Thyroid gland (tissue), 4 donors: ENCODE data around the gene SLC35B2. TPM values are rescaled to one million over a fixed set of nuclear protein-coding genes. Genes with fewer than 3 reads are reported as not detected.

Experiments used
- microRNA counts, 2 donors: library from miRNA; unstranded; fragments of <30 nt; microRNA quantifications; one replicate each; lab custom pipeline; 2016 to 2017
- small RNA-seq: library from RNA; depleted of rRNA; stranded (forward); fragments of <200 nt; gene quantifications from one replicate; pipeline ENCODE3, GENCODE V24; 2016
- total RNA-seq, 4 donors: library from RNA; depleted of rRNA; stranded (reverse); fragments of >200 nt; gene quantifications; one replicate each; pipeline ENCODE4 v1.2.3, GENCODE V29; 2016

SLC35B2 gene
- total RNA-seq, 4 donors from 2014 or later: 28.5 to 46.5 (median 41.8) TPM

MicroRNAs encoded within 50 kb of the gene (microRNA counts, 767-probe panel; counts per million panel counts)
- microRNA hsa-miR-4647 (lab: Ali Mortazavi, UCI): 0 counts per million in 2 donors

Small RNA genes lying within 50 kb of the gene (small RNA-seq; reads per million reads assigned to genes)
- gene RN7SL811P: not detected

Other genes with a start within 250 kb of the SLC35B2 start
- 10 to 100 TPM; 26.5 to 80.5 (median 31.1) TPM for gene MRPL14, start 130.1 kb downstream of the SLC35B2 start, total RNA-seq
- gene TMEM63B, start 130.0 kb downstream of the SLC35B2 start, total RNA-seq: 10 to 100 TPM; 21.6 to 41.7 (median 29.3) TPM
- 1 to 10 TPM in 1 of 4 donors, under 1 TPM in 1, not detected in 2; 0.22 to 1.7 TPM for gene CAPN11, start 98.7 kb downstream of the SLC35B2 start, total RNA-seq
- not detected for gene MYMX, start 40.6 kb downstream of the SLC35B2 start, total RNA-seq
- 10 to 100 TPM; 39.7 to 83.3 (median 55.8) TPM for gene SLC29A1, start 33.9 kb downstream of the SLC35B2 start, total RNA-seq
- gene HSP90AB1, start 10.4 kb downstream of the SLC35B2 start, total RNA-seq: 100 to 1,000 TPM; 556 to 669 (median 586) TPM
- 10 to 100 TPM in 2 of 4 donors, 1 to 10 TPM in 2; 5.1 to 16.9 (median 13.2) TPM for gene NFKBIE, start 8.0 kb upstream of the SLC35B2 start, total RNA-seq
- not detected for gene TMEM151B, start 12.9 kb upstream of the SLC35B2 start, total RNA-seq
- 10 to 100 TPM in 3 of 4 donors, 1 to 10 TPM in 1; 9.7 to 18.0 (median 14.2) TPM for gene AARS2, start 55.8 kb upstream of the SLC35B2 start, total RNA-seq
- gene SPATS1, start 85.1 kb upstream of the SLC35B2 start, total RNA-seq: not detected
- gene CDC5L, start 130.2 kb upstream of the SLC35B2 start, total RNA-seq: 10 to 100 TPM; 17.8 to 24.7 (median 20.8) TPM